NCI-H524 treated with DMSO at 0.1 percent for 48 hours (cell line): ENCODE data around the gene AIG1.
"Not testable (repeated sequence)": the region's sequence is repeated elsewhere in the genome, so short reads cannot be mapped to it uniquely, and the experiment has no call there.

Experiments
- DNase-seq: peaks from one replicate; lab custom pipeline; 2025; lab: John Stamatoyannopoulos, UW

The AIG1 gene

DNA sequence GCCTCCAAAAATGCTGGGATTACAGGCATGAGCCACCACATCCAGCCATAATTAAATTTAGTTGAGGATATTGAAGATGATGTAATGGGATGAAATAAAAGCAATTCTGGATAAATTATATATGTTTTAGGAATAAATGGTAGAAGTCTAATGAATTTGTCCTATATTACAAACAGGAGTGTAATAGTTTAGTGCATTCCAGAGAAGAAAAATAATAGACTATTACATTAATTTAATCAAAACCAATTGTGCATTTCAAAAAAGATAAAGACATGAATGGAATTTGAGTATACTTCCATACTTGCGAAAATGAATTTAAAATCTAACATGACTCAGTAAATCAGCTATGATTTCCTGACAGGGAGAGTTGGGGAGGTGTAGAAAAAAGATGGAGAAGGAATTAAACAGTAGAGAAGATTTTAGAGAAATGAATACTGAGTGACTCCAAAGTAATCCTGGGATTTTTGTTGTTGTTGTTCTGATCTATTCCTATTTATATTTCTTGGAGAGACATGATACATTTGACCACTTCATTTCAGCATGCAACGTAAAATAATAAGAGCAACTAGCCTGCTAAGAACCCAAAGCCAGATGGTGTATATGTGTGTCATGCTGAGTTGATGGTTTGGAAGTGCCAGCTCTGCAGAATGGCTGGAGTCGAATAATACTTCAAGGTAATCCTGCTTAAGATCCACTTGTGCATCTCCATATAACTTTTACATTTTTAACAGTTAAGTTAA lies 67.4 kb downstream of the AIG1 start:
- peak; percentile 94 for DNase-seq

DNA sequence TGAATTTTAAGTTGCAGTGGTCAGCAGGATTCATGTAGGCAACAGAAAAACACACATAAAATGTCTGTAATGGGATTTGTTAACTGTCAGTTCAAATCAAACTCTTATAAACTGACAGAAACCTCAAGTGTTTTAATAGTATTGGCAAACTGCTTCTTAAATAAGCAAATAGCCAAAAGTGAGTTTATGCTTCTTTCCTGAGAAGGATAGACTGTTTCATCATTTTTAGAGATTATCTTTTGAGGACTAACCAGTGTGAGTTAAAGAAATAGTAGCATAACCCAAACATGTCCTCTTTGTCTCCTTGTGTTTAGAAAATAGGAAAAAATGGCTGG lies 68.0 kb downstream of the AIG1 start:
- DNase-seq: no peak

DNA sequence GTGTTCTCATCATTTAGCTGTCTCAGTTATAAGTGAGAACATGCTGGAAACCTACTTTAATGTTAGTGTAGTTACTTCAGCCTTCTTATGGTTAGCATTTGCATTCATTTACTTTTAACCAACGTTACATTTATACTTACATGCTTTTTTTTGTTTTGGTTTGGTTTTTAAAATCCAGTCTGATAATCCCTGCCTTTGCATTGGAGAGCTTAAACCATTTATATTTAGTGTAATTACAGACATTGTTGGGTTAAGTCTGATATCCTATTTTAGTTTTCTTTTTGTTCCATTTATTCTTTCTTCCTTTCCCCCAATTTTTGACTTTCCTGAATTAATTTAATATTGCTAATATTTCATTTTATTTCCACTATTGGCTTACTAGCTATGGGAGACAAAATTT lies 70.2 kb downstream of the AIG1 start:
- DNase-seq: no peak

DNA sequence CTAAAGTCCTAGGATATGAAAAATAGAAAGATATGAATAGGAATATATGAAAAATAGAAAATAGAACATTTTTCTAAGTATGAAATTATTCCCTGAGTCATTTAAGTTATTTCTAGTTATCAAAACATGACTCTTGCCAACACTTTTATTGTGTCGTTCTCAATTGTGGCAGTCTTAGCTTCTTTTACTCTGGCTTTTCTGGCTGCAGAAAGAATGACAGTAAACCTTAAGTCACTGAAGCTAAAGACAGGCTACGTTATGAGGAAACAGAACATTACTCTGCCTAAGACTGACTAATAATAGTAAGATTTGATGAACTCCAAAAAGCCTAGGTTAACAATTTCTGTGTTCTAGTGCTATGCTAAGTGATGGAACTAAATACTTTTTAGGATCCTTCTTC lies 74.6 kb downstream of the AIG1 start:
- DNase-seq: no peak

DNA sequence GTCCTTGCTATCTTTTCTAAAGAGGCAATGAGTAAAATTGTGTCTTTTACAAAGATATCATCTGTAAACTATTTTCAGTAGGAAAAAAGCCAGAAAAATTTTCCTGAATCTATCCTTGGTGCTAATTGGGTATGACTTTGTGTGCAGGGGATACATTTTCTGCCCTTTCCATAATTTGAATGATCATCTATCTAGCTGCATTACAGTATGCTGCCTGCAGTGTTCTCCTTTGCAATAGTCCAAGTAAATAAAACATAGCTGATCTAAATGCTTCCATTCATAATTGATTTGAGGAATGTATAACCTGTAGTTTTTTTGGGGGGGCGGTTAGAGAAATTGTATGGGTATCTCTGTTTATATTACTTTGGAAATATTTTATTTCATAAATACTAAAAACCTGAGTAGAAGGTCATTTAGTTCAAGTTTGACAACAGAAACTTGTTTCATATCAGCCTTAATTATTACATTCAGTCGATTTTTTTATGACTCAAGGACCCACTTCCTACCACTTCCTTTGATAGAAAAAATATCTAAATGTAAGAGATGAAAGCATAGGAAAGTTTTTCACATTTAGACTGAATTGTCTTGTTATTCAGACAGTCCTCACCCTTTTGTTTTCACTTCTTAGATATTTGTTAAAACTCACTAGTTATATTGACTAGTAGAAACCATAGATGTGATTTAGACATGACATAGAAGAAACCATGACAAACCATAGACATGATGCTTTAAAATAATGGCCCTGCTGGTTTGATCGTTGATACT lies 75.3 kb downstream of the AIG1 start:
- no peak for DNase-seq

DNA sequence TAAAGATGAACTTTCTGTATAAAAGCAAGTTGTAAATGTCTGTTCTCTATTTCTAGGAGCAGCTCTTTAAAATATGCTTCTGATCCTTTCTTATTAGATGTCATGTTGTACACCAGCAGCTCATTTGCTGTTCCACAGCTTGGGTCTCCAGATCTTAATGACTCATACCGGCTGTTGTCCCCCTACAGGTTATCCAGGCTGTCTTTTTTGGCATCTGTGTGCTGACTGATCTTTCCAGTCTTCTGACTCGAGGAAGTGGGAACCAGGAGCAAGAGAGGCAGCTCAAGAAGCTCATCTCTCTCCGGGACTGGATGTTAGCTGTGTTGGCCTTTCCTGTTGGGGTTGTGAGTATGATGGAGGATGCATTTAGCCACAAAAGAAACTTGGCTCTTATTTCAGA lies 76.0 kb downstream of the AIG1 start:
- DNase-seq: no peak

DNA sequence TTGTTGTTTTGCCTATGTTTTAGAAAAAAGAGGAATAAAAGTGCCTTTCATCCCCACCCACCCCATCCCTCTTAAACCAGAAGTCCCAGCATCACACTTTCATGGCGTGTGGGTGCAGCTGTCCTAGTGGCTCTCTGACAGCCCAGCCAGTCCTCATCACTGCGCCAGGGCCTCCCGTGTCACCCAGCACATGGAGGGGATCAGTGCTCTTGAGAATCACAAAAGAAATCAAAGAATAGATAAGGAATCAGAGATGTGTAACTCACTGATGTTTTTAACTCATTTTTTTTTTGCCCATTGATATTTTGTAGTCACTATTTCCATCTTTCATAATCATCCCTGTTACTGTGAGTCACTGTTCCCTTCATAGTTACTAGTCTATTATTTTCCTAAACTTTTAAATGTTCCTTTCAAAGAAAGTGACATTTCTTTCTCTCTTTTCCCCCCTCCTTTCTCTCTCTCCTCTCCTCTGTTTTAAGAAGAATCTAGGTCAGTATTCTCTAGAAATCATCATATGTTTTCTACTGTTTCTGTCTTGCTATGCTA lies 78.6 kb downstream of the AIG1 start:
- no peak for DNase-seq

DNA sequence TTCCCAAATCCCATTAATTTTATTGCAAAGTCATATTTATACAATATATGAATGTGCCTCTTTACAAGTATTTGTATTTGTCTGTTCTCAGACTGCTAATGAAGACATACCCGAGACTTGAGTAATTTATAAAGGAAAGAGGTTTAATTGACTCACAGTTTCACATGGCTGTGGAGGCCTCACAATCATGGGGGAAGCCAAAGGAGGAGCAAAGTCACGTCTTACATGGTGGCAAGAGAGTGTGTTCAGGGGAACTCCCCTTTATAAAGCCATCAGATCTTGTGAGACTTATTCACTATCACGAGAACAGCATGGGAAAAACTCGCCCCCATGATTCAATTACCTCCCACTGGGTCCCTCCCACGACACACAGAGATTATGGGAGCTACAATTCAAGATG lies 79.2 kb downstream of the AIG1 start:
- DNase-seq: not testable (repeated sequence)

DNA sequence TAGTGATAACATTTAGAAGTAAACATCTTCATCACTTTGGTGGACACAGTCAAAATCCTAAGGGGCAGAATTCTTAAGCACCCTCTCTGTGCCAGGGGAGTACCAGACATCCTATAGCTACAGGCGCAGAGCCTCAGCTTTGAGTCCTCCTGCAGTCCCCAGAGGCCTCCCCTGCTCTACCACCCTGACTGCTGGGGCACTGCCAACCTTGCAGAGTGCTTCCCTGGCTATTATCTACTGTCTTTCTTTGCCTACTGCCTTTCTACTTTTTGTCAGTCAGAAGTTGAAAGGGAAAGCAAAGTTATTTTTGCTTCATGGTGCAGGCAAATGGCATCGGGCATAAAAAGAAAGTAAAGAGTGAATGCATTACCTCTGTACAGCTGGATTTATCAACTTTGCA lies 80.1 kb downstream of the AIG1 start:
- DNase-seq: no peak

DNA sequence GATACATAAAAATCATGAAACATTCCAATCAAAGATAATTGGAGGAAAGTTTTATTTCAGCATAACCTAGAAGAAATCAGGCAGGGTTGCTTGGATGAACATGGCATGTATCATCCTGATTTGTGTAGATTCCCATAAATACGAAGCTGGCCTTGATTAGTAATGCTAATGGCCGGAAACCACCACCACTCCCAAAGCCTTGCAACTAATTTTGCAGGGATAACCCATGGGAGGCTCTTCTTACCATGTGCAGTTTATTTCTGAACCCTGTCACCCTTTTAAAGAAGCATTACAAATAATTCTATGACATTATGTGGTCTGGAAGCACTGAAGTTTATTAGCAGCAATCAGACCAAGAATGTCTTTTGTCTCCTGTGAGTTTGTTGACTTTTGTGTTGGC lies 80.8 kb downstream of the AIG1 start:
- DNase-seq: no peak

DNA sequence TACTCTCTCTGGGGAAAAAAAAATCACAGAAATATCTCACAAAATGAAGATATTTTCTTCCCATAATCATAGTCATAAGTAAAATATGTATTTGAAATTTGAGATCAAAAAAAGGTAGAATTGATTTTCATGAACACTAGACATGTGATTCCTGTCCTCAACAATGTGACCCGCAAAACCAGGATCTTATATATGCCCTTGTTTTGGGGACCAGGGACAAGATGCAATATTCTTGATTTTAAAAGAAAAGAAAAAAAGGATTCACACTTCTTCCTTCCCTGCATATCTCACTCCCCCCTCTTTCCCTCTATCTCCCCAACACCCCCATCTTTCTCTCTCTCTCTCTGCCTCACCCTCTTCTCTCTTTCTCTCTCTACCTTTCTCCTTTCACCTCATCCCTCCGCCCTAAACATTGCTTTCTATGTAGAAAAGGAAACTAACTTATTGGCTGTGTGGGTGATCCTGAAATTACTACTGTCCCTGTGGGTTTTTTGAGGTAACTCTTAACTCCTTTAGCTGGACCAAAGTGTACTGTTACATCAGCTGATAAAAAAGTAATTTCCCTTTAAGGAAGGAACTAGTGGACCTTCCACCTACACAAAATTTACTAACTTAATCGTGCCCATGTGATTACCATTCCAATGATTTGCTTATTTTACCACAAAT lies 85.6 kb downstream of the AIG1 start:
- DNase-seq: no peak

DNA sequence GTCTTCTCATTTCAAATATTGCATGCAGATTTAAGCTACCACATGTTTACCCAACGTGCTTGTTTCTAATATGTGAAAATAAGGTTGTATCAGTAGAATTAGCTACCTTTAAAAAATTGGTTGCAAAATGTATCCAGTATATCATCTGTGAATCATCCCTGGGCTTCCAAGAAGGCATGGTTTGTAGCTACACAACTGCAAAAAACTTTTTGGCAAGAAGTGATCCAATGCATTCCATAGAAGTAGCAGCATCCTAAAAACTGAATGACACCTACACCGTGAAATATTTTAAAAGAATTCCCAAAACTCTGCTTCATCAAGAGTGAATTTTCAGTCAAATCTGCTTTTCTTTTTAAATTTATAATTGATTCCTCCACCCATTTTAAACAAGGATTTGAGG lies 89.1 kb downstream of the AIG1 start:
- no peak for DNase-seq

DNA sequence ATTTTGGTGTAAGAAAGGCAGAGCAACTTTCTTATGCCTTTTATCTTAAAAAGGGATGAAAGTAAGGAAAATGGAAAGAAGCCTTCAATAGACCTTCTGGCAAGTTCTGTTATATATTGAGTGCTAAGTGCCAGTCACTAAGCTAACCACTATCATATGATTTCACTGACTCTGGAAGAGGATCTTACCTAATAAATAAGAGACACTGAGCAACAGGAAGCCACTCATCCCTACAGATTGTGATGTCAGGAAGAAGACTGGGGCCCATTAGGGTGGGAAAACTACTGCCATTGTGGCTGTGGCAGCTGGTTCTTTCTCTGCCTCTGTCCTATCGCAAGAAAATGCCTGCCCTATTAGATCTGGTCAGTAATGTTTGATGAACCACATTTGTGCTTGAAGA lies 89.6 kb downstream of the AIG1 start:
- DNase-seq: no peak

DNA sequence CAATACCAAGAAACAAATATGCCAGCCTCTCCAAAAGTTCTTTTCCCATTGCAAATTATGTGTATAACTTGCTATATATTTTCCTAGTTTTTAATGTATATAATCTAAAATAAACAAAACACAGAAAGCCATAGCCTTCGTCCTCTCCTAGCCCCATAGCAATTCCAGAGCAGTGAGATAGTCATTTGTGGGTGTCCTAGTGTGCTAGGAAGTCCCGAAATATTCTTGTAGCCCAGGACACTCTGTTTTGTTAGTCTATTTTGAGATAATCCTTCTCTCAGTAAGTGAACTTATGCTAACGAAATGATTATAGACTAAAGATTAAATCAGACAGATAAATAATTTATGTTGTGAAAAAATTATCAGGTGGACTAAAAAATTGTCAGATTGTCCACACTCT lies 90.7 kb downstream of the AIG1 start:
- DNase-seq: no peak

DNA sequence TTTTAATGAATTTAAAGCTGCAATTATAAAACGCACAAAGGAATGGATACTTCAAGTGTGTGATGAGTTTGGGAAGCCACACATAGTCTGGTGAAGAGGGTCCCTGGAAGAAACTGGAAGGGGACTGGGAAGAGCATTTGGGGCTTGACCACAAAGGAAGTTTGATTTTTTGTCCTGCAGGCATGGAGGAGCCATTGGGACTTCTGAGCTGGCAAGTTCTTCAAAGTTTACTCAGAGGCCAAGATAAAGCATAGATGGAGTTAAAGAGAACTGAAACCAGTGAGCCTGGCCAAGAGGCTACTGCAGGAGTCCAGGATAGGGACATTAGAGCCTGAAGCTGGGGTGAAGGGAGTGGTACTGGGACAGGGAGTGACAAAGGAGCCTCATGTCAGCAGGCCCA lies 95.0 kb downstream of the AIG1 start:
- DNase-seq: no peak

DNA sequence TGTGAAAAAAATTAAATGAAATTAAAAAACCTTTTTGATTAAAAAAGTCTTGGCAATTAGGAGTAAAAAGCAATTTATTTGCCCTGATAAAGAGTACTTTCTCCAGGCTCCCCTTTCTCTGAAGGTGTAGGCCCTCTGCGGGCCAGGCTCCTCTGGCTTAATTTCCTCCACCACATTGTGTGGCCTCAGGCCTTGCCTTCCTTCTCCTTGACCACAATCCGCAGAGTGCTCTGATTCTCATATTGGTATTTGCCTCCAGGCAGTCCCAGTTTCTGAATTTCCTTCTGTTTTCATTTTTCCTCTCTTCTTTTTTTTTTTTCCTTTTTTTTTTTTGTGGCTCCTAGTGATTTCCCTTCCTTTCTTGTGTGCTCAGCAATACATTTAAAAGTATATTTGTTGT lies 96.4 kb downstream of the AIG1 start:
- no peak for DNase-seq

DNA sequence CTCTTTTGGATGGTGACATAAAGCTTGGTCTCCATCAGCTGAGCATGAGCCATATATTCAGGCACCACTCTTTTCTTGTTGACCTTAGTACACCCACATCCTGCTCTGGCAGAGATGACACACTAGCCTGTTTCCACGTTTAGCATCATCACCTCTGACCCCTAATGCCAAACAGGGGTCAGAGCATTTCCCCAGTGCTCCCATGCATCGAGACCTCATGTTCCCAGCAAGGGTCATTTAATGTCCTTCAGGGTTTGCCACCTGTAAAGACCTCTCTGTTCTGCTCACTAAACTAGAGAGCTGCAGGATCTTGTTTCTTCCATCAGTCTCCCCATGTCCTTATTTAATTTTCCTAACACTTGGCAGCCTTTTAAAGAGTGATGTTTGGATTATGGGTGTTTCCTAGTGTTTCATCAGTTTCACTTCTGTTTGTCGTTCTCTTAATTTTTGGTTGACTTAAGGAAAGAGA lies 97.5 kb downstream of the AIG1 start:
- no peak for DNase-seq

DNA sequence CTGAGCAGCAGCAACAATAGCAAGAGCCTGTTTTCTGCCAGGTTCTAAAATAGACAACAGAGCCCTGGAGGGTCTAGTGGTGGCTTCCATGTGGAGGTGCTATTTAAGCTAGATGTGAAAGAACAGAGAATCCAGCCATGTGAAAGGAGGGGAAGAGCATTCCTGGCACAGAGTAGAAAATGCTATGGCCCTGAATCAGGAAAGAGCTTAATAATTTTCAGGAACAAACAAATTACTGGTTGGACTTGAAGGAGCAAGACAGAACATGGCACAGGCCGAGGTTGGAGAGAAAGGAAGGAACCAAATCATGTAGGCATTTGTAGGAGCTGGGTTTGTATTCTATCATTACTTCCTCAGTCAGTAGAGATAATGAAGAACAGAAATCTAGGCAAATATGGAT lies 98.3 kb downstream of the AIG1 start:
- no peak for DNase-seq

DNA sequence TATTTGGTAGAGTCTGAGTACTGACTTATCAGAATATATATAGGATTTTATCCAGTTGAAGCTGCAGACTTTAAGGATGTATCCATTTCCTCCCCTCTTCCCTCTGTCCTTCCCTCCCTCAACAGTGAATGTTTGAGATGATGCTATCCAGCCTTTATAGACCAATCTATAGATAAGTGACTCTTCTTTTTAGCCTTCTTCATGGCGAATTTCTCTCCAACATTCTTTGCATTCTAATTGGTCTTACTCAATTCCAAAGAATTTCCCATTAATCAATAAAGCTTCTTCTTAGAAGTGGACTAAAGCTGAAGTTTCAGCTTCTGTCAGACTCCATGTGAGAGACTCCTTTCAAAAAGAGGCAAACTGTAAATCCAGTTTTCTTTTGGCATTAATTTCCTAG lies 99.3 kb downstream of the AIG1 start:
- DNase-seq: no peak

DNA sequence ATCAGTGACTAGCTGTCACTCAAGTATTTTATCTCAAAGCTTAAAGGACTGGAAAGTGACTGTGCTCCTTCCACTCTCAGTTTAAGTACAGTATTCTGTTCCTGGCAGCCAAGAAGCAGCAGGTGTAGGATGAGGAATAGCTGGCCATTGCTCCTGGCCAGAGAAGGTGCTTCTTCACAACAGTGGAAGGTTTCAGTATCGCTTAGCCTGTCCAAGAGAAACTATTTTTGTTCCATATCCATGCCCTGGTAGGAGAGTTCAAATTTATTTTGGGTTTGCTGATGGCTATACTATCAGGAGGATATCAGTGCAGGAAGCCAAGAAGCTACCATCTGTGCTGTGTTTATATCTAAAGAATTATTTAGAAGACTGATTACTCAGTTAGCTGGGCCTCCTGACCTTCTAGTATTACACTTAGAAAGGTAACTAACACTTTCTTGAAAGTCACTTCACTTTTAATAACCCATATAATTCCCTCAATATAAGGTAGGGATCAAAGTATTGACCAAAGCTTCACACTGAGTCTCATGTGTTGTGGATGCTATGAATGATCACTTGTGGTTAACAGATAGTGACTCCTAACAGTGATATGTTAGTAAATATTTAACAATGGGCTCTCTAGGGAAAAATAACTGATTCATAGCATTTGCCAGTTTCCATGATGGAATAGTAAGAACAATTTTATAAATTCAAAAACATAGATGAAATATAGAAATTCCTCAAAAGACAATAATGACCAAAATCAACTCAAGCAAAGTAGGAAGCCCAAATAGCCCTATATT lies 99.9 kb downstream of the AIG1 start:
- DNase-seq: no peak

DNA sequence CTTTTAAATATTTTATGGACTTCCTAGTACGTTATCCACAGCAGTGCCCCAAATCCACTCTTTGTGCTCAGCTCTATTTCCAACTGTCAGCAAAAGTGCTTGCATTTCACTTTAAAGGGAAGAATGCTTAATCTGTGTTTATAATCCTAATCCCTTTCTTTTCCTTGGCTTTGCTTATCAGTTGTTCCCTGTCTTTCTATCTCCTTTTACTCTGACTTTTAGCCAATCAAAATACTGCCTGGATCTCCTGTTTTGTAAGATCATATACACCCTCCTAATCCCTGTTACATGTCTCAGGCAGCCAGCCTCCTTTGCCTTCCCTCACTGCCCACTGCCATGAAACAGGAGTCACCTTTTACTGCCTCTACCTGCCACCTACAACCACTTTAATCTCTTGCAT lies 102.9 kb downstream of the AIG1 start:
- no peak for DNase-seq

DNA sequence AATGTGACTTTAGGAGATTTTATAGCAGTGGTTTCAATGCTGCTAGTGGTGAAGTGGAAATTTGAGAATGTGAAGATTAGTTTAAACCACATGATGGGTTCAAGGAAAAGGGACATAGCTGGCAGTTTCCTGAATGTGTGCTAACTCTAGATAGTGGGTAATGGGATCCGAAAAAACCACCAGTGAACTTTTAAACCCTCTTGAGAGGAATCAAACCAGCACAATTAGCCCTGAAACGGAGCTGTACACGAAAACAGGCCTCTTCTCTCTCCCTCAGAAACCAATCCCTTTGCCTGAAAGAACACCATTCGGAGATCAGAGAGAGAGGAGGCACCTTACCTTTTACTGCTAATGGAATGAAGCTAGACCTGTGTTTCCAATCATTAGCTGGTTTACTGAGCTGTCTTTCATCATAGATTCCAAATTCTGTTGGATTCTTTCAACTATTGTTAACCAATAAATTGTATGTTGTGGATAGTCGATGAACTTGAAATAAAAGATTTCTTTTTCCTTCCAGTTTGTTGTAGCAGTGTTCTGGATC lies 103.9 kb downstream of the AIG1 start:
- DNase-seq: peak; percentile 48
